HG03354 (cell line): ENCODE data around the gene JAZF1.

Experiments used
- ATAC-seq: cut with Tn5 transposase; IDR thresholded peaks from one replicate; pipeline ENCODE4 v1.9.1; 2021; ENCODE audit warnings: mild to moderate bottlenecking; ENCODE audit not compliant: unreplicated experiment, poor library complexity, severe bottlenecking

The JAZF1 gene

GRCh38 chr7:27958933-27959548, 221.6 kb downstream of the JAZF1 start:
- ATAC-seq: no peak

DNA sequence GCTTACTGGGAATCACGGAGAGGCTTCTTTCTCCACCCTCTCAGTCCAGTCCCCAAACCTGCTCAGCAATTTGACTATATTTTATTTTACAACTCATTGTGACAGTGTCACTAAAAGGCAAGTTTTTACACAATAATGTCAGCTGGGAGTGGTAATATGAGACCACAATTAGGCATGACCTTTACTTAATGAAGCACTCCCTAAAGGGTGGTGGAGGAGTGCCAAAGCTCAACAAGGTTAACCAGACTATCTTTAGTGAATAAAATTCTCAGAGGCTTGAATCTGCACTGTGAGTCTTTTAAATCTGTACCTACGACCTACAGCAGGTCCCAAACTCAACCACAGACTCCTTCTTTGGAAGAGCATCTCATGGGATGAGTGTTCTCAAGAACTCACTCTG, 225.0 kb downstream of the JAZF1 start:
- no peak for ATAC-seq

DNA sequence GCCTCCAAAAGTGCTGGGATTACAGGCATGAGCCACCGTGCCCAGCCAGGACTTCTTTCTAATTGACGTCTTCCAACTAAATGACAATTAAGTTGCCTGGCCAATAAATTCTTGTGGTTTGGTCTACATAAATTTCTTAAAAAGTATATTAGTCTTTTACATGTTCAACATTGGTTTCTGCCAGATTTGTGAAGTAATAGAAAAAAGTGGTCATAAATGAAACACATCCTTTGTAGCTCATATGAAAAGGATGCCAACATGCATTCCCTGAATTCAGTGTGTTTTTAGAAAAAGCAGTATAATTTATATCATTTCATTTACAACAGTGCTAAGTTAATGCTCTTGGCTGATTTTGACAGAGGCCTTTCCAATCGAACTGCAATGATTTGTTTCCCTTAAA, 225.6 kb downstream of the JAZF1 start:
- no peak for ATAC-seq

GRCh38 chr7:27953777-27954176, 226.8 kb downstream of the JAZF1 start:
- no peak for ATAC-seq

DNA sequence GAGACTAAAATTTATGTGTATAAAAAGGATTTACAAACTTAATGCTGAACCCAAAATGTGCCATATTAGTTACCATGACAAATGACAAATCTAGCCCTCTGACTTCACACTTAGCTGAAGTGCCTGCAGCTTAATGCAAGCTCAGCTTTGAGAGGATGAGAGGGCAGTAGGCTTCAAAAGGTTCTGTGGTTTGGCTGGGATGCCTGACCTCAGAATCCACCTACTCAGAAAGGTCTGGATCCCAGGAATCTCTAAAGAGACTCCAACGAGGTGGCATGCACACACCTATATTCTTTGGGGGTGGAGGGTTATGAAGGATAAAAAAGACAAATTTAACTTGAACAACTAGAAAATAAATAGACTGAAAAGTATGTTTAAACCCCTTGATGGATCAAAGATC, 227.2 kb downstream of the JAZF1 start:
- no peak for ATAC-seq

DNA sequence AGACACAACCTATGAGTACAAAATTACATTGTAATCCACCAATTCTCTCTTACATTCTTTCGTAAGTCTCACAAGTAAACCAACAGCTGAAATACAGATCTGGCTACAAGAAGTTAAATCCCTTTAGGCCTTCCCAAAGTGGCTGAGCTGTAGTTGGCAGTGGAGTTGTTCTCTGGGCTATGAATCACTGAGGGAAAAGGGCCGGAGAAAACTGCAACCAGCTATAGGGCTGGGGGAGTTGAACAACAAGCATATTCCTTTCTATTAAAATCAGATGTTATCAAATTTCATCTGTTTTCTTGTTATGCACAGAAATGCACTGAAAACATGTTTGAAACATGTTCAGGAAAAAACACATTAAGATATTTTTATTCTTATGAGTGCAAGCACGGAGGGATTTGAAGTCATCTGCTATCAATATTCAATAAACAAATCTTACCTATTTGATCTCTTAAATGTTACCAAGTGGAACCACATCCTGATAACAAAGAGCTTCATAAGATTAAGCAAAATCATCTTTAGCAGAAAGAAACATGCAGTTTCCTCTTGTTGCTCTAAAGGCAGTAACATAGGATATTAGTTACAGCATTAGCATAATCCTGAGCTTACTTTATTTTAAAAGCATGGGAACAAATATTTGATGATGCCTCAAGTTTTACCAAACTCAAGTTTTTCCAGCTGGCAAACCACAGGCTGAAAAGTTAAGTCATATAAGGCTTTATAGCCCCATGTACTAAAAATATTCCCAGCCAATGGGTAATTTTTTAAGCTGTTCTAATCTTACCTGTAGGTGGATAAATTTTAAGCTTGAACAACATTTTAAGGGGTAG, 227.9 kb downstream of the JAZF1 start:
- ATAC-seq: no peak

DNA sequence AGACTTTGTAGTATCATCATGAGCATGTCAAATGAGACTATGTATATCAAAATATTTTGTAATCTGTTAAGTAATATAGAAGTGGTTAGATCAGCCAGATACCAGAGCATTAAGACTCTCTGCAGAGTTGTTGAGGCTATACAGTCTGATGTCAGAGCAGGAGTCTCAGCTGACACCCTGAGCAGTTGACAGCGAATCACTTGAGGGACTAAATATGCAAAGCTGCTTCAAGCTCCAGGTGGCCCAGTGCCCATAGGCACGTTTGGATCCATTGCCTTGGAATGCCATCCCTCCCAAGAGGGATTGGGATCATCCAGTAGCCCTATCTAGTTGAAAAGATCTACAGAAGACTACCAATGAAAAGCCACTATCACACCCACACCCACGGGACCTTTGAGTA, 230.5 kb downstream of the JAZF1 start:
- ATAC-seq: no peak

DNA sequence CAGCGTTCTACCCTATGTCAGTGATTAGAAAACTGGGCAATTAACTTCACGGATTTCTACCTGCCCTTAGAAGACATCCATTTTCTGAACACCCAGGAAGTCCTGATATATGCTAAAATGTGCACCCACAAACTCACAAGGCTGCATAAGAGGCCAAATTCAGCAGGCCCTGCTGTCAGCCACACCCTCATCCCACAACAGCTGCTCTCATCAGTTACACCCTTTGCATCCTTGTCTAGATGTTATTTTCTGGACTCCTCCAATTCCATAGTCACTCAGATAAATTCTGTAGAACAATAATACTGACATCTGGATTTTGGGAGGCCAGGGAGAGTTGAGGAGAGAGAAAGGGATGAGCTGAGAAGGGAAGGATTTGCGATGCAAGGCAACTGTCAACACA, 231.7 kb downstream of the JAZF1 start:
- ATAC-seq: no peak

DNA sequence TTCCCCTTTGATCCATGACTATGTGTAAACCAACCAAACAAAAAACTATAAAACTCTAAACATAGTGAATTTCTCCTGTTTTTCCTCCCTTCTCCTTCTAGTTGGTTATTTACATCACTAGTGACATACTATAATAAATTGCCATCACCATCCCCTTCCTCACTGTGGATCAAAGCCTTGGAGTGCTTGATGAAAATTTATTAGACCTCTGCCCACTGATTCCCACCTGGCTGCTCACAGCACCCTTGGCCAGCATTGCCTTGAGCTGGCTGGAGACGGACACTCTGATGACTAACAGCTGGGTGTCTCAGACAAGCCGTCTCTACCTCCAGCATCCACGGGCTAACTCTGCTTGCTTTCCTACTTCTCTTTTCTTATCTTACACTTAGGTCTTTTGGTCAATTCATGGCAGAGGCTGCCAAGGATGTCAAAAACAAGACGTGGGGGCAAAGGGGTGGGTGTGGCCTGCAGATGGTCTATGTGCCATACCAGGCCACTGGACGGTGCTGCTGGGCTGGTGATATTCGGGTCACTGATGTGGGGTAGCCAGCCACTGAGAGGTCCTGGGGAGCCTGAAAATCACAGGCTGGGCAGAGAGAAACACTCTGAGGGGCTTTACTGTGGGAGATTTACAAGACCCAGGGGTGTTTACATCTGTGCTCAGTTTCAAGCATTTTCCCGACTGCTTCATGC, 232.9 kb downstream of the JAZF1 start:
- no peak for ATAC-seq

DNA sequence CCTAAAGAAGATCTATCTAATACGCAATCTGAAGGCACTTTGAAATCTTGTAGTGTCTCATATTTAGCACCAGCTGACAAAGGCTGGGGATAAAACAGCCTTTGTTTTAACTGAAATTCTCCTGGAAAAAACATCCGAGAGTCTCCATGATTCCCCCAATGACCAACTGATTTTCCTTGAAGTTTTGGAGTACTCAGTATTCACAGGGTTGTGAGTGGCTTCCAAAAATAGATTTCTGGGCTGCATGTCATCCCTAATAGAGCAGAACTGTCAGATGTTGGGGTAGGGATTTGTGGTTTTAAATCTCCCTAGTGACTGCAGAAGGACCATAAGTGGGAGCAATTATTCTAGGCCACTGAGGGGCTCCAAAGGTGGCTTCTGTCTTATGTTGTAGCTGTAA, 234.2 kb downstream of the JAZF1 start:
- ATAC-seq: no peak

GRCh38 chr7:27945058-27945795, 235.4 kb downstream of the JAZF1 start:
- no peak for ATAC-seq

DNA sequence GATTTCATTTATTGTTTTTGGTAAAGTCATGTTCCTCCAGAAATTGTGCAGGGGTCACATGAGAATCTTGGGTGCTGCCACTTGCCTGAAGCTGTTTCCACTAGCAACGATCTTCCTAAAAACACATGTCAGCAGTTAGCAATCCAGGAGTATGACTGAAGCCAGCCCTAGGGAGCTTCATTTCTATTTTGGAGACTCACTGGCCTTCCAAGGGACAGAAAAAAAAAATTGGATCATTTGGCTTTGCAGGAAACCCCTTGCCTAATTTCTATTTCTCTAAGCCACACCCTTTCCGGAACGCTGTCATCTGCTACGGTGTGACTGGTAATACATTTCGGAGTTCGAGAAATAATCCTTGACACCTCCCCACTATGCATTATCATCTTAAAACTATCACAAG, 236.0 kb downstream of the JAZF1 start:
- no peak for ATAC-seq

DNA sequence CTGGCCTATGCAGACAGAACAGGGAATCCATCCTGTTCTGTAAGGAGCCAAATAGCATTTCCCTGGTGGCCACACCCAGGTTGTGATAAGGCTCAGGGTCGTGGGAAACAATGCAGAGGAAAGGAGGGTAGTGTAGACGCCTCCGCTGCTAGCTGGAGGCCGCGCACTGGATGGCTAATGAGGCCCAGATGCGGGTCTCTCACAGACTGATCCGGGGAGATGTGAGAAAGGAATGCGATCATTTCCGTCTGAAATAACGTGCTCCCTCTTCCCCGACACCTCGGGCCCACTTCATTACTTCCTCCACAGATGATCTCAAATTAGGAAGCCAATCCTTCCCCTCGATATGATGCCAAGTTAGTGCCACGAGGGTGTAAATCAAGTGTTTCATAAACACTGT, 237.4 kb downstream of the JAZF1 start:
- ATAC-seq: no peak

GRCh38 chr7:27942711-27943110, 237.9 kb downstream of the JAZF1 start:
- ATAC-seq: no peak

- ATAC-seq: no peak
Observed at GRCh38 chr7:27941522-27941921, 239.1 kb downstream of the JAZF1 start.

DNA sequence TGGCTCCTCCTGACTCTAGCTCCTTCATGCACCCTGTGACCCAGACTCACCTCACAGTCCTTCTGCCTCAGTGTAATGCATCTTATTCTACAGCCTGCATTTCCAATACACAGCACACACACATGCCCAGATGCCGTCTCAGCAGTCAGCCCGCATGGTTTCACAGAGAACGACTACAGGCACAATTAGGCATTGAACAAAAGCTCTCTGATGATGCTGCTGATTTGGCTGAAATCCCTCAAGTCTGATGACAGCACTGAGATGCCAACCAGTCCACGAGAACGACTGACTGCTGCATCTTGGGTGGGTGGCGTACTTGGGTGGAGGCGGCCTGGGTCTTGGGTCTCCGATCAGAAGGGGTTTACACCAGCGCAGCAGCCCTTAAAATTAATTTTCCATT, 240.3 kb downstream of the JAZF1 start:
- no peak for ATAC-seq

- no peak for ATAC-seq
Observed at GRCh38 chr7:27939893-27940292, 240.7 kb downstream of the JAZF1 start.

GRCh38 chr7:27936768-27937102, 243.9 kb downstream of the JAZF1 start:
- no peak for ATAC-seq

- no peak for ATAC-seq
Observed at GRCh38 chr7:27936047-27936767, 244.4 kb downstream of the JAZF1 start.
